ENCODE measurements around the gene CCDC88B.

Gene CCDC88B

GRCh38 chr11:64339754-64340408, at the start of gene CCDC88B:
Gene CCDC88B, plus strand, starts transcription at chr11:64340204. Its CDS starts 63 bp downstream, at chr11:64340267.
- DNase-seq: peak; percentile 75 to 77

- DNase-seq: no peak
Observed at GRCh38 chr11:64290352-64291261, 49.4 kb upstream of the CCDC88B start.

GRCh38 chr11:64291262-64291751, 48.7 kb upstream of the CCDC88B start, which contains the start of gene KCNK4:
Gene KCNK4, plus strand, starts transcription at chr11:64291302. Its CDS starts 1,717 bp downstream, at chr11:64293019.
- DNase-seq: no peak

- no peak for DNase-seq
Observed at GRCh38 chr11:64291752-64292459, 48.1 kb upstream of the CCDC88B start.

GRCh38 chr11:64292460-64293254, 47.3 kb upstream of the CCDC88B start:
- DNase-seq: no peak

GRCh38 chr11:64294774-64295173, 45.2 kb upstream of the CCDC88B start:
- DNase-seq: no peak

GRCh38 chr11:64295760-64296159, 44.2 kb upstream of the CCDC88B start:
- no peak for DNase-seq

- DNase-seq: no peak
Observed at GRCh38 chr11:64296236-64296635, 43.8 kb upstream of the CCDC88B start.

GRCh38 chr11:64296830-64297698, 42.9 kb upstream of the CCDC88B start:
- DNase-seq: no peak

GRCh38 chr11:64297699-64298358, 42.2 kb upstream of the CCDC88B start:
- DNase-seq: no peak

- no peak for DNase-seq
Observed at GRCh38 chr11:64298966-64299846, 40.8 kb upstream of the CCDC88B start.

- no peak for DNase-seq
Observed at GRCh38 chr11:64299847-64300648, 40.0 kb upstream of the CCDC88B start, which contains the start of gene CATSPERZ. Gene CATSPERZ, plus strand, starts transcription at chr11:64300358. Its CDS starts 53 bp downstream, at chr11:64300411.

GRCh38 chr11:64303109-64304031, 36.6 kb upstream of the CCDC88B start:
- no peak for DNase-seq

GRCh38 chr11:64304032-64304315, 36.0 kb upstream of the CCDC88B start:
- DNase-seq: no peak

GRCh38 chr11:64304316-64305072, 35.5 kb upstream of the CCDC88B start:
- DNase-seq: peak; percentile 94 to 97

- peak; percentile 99 to 100 for DNase-seq
Observed at GRCh38 chr11:64305075-64305690, 34.8 kb upstream of the CCDC88B start, which contains the start of gene ESRRA. Gene ESRRA, plus strand, starts transcription at chr11:64305524. Its CDS starts 1,656 bp downstream, at chr11:64307180.

Data from activated CD4-positive, alpha-beta T cell treated with anti-CD3 and anti-CD28 coated beads, Interleukin-2, amount 50 U/mL, for 4 hours (primary cell).